SHP77 treated with DMSO at 0.1 percent for 48 hours (cell line): ENCODE results near the gene SLC38A11.

Source experiments
- DNase-seq: peaks from one replicate; lab custom pipeline; 2025; lab: John Stamatoyannopoulos, UW

Gene SLC38A11

GRCh38 chr2:164969909-164970690 is 14.8 kb upstream of the SLC38A11 start:
- DNase-seq = no peak

- DNase-seq = no peak
Observed at GRCh38 chr2:164967781-164968228, 12.5 kb upstream of the SLC38A11 start.

GRCh38 chr2:164967361-164967760 is 12.0 kb upstream of the SLC38A11 start:
- no peak for DNase-seq

- no peak for DNase-seq
Observed at GRCh38 chr2:164964700-164965099, 9.4 kb upstream of the SLC38A11 start.

GRCh38 chr2:164960159-164960558 is 4.8 kb upstream of the SLC38A11 start:
- no peak for DNase-seq

- no peak for DNase-seq
Observed at GRCh38 chr2:164954186-164954585, 1.1 kb downstream of the SLC38A11 start.

GRCh38 chr2:164953279-164953678 is 2.0 kb downstream of the SLC38A11 start:
- no peak for DNase-seq

- no peak for DNase-seq
Observed at GRCh38 chr2:164952057-164952702, 3.1 kb downstream of the SLC38A11 start.

- no peak for DNase-seq
Observed at GRCh38 chr2:164948540-164948939, 6.8 kb downstream of the SLC38A11 start.

- DNase-seq = no peak
Observed at GRCh38 chr2:164947281-164947680, 8.0 kb downstream of the SLC38A11 start.

- no peak for DNase-seq
Observed at GRCh38 chr2:164943289-164943688, 12.0 kb downstream of the SLC38A11 start.

- DNase-seq = no peak
Observed at GRCh38 chr2:164937864-164938401, 17.4 kb downstream of the SLC38A11 start.

GRCh38 chr2:164935118-164936101 is 19.9 kb downstream of the SLC38A11 start:
- no peak for DNase-seq

- no peak for DNase-seq
Observed at GRCh38 chr2:164934401-164935117, 20.8 kb downstream of the SLC38A11 start.

- no peak for DNase-seq
Observed at GRCh38 chr2:164933671-164934189, 21.6 kb downstream of the SLC38A11 start.

- no peak for DNase-seq
Observed at GRCh38 chr2:164932377-164932776, 22.9 kb downstream of the SLC38A11 start.

- DNase-seq = no peak
Observed at GRCh38 chr2:164928101-164928673, 27.1 kb downstream of the SLC38A11 start.

GRCh38 chr2:164922134-164922533 is 33.2 kb downstream of the SLC38A11 start:
- DNase-seq = no peak

- DNase-seq = no peak
Observed at GRCh38 chr2:164920430-164920829, 34.9 kb downstream of the SLC38A11 start.

GRCh38 chr2:164917296-164917903 is 37.9 kb downstream of the SLC38A11 start:
- no peak for DNase-seq
